Fibroblast of gingiva (primary cell): ENCODE measurements around the gene AP1S1.

Experiments used
- DNase-seq: peaks from one replicate; pipeline ENCODE4 v3.0.0-alpha.2; 2011; ENCODE audit warnings: low read depth

AP1S1 gene

DNA sequence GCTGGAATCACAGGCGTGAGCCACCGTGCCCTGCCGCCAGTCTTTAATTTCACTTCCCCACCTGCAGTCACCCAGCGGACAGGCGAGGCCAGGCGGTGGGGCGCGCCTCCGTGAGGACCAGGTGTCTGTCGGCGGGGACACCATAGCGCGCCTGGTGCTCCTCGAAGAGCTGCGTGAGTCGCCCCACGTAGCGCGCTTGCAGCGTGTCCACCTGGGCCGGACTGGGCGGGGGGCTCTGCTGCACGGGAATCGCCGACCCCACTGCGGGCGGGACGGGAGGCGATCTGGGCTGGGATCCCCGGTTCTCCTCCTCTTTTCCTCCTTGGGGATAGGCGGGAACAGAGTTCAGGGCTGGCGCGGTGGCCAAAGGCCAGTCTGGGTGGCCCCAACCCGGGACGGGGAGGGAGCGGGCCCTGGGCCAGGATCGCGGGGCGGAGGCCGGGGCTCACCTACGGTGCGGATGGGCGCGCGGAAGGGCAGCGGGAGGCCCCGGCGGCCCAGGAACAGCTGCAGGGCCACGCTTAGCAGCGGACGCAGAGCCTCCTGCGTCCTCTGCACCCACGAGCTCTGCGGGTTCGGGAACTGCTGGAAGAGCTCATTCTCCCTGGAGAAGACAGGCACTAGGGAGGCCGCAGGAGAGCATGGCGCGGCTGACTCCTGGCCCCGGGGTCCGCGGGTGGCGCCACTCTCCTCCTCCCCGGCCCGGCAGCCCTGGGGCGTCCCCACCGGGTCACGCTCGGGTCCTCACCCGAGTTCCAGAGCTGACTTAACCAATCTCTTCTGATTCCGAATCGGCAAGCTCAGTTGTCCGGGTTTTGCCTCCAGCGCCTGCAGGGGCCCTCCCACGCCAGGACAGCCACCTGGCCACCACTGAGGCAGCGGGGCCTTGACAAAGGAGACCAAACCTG is 47.7 kb downstream of the AP1S1 start:
- no peak for DNase-seq

DNA sequence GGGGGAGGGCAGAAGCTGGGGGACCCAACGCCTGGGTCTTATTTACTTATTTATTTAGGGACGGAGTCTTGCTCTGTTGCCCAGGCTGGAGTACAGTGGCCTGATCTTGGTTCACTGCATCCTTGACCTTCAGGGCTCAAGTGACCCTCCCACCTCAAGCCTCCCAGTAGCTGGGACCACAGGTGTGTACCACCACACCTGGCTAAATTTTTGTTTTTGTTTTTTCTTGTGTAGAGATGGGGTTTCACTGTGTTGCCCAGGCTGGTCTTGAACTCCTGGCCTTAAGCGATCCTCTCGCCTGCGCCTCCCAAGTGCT is 48.3 kb downstream of the AP1S1 start:
- no peak for DNase-seq

GRCh38 chr7:101203740-101204738 is 49.8 kb downstream of the AP1S1 start:
- peak; percentile 45 for DNase-seq

- DNase-seq: no peak
Measured at GRCh38 chr7:101205901-101206664, 51.8 kb downstream of the AP1S1 start.

DNA sequence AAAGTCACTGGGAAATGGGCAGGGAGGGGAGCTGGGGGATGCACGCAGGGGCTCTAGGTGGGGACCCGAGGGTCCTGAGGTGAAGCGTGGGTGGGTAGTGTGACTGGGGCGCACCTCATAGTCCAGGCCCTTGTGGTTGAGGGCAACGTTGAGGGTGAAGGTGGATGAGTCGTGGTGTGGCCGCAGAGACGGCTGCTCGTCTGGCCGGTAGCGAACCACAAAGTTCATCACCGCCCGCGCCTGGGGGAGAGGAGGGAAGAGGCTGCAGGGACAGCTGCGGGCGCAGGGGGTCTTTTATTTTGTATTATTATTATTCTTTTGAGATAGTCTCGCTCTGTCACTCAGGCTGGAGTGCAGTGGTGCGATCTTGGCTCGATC is 52.4 kb downstream of the AP1S1 start:
- DNase-seq: no peak

- no peak for DNase-seq
Measured at GRCh38 chr7:101207459-101207858, 53.2 kb downstream of the AP1S1 start.

GRCh38 chr7:101208794-101209193 is 54.5 kb downstream of the AP1S1 start:
- DNase-seq: no peak

DNA sequence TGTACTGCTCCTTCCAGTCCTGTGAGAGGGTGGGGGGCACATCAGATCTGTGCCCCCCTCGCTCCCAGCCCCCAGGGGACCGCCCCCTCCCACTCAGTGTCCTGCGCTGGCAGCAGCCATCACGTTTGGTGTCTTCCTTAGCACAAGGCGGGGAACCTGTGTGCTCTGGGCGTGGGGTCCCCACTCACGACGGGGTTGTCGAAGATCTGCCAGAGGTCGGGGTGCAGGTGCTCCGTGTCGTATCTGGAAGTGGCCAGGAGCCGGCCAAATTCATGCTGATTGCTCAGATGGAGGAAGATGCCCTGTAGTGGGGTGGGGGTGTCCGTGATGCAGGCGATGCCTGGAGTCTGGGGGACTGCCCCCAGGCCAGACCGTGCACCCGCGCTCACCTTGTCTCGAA is 55.9 kb downstream of the AP1S1 start:
- DNase-seq: no peak
